GM23338 (cell line): Measurements from ENCODE around the gene CNTN1. TPM values are rescaled to one million over a fixed set of nuclear protein-coding genes. Genes with fewer than 3 reads are reported as not detected.

ENCODE experiments used
- ATAC-seq: fragments of 200-7000 bp; cut with Tn5 transposase; 3 replicates; pipeline ENCODE4 v1.9.1; 2020
- DNase-seq: peaks from one replicate; pipeline ENCODE4 v3.0.0-alpha.2; 2015; ENCODE audit warnings: low spot score
- H2AFZ ChIP-seq: fragments of 200-600 bp; sonication (generic); 2 replicates; pipeline ENCODE4 v1.8.0; 2016; ENCODE audit warnings: antibody characterized with exemption, mild to moderate bottlenecking, moderate library complexity
- H3F3A ChIP-seq: fragments of 200-600 bp; sonication (generic); replicated peaks from 2 replicates; pipeline ENCODE4 v1.8.0; 2017; ENCODE audit warnings: antibody characterized with exemption, mixed run types, low read depth
- H3K27ac ChIP-seq: fragments of 200-600 bp; sonication (generic); 2 replicates; pipeline ENCODE4 v1.6.1; 2016; ENCODE audit warnings: low read depth
- H3K27me3 ChIP-seq: fragments of 200-600 bp; sonication (generic); 2 replicates; pipeline ENCODE4 v1.8.0; 2016; ENCODE audit warnings: mild to moderate bottlenecking, mixed run types, moderate library complexity; ENCODE audit not compliant: insufficient read depth
- H3K36me3 ChIP-seq: fragments of 200-600 bp; sonication (generic); 2 replicates; pipeline ENCODE4 v1.8.0; 2016; ENCODE audit warnings: mild to moderate bottlenecking; ENCODE audit not compliant: insufficient read depth
- H3K4me1 ChIP-seq: fragments of 200-600 bp; sonication (generic); 2 replicates; pipeline ENCODE4 v1.8.0; 2016; ENCODE audit warnings: mild to moderate bottlenecking, moderate library complexity; ENCODE audit not compliant: insufficient read depth
- H3K4me2 ChIP-seq: fragments of 200-600 bp; sonication (generic); 2 replicates; pipeline ENCODE4 v1.7.1; 2017; ENCODE audit warnings: mixed run types
- H3K4me3 ChIP-seq: fragments of 200-600 bp; sonication (generic); 2 replicates; pipeline ENCODE4 v1.6.1; 2016; ENCODE audit warnings: mixed run types
- H3K79me2 ChIP-seq: fragments of 200-600 bp; sonication (generic); replicated peaks from 2 replicates; pipeline ENCODE4 v1.8.0; 2017; ENCODE audit warnings: mild to moderate bottlenecking; ENCODE audit not compliant: insufficient read depth
- H3K9me2 ChIP-seq: fragments of 200-600 bp; sonication (generic); 2 replicates; pipeline ENCODE4 v1.8.0; 2017; ENCODE audit not compliant: insufficient read depth
- H4K20me1 ChIP-seq: fragments of 200-600 bp; sonication (generic); replicated peaks from 2 replicates; pipeline ENCODE4 v1.8.0; 2017; ENCODE audit warnings: mild to moderate bottlenecking; ENCODE audit not compliant: insufficient read depth
- H3K27ac Mint-ChIP-seq: 2 replicates; pipeline ENCODE4 v1.8.0; 2020; ENCODE audit warnings: inconsistent platforms, mild to moderate bottlenecking, moderate library complexity, mixed read lengths
- H3K27me3 Mint-ChIP-seq: 3 replicates; pipeline ENCODE4 v1.8.0; 2022; ENCODE audit warnings: low read depth, mild to moderate bottlenecking, moderate library complexity, mixed read lengths, inconsistent platforms; ENCODE audit not compliant: insufficient read depth, poor library complexity
- H3K36me3 Mint-ChIP-seq: 3 replicates; pipeline ENCODE4 v1.8.0; 2021; ENCODE audit warnings: low read depth, mild to moderate bottlenecking, inconsistent platforms, moderate library complexity, mixed read lengths
- H3K4me1 Mint-ChIP-seq: 3 replicates; pipeline ENCODE4 v1.8.0; 2020; ENCODE audit warnings: mild to moderate bottlenecking, inconsistent platforms, mixed read lengths
- H3K4me3 Mint-ChIP-seq: 3 replicates; pipeline ENCODE4 v1.8.0; 2021; ENCODE audit warnings: moderate library complexity, mild to moderate bottlenecking, inconsistent platforms, mixed read lengths
- H3K9me3 Mint-ChIP-seq: 3 replicates; pipeline ENCODE4 v1.8.0; 2020; ENCODE audit warnings: moderate library complexity, mild to moderate bottlenecking, inconsistent platforms, mixed read lengths
- JUNB ChIP-seq: IDR thresholded peaks from one replicate; pipeline ENCODE4 v1.6.1; 2016; ENCODE audit warnings: antibody characterized with exemption; ENCODE audit not compliant: unreplicated experiment
- NANOG ChIP-seq: IDR thresholded peaks from 2 replicates; pipeline ENCODE4 v1.6.1; 2016; ENCODE audit warnings: antibody characterized with exemption, borderline replicate concordance
- POLR2AphosphoS5 ChIP-seq: IDR thresholded peaks from 2 replicates; pipeline ENCODE4 v1.6.1; 2016; ENCODE audit warnings: antibody characterized with exemption, low read depth
- STAT1 ChIP-seq: IDR thresholded peaks from one replicate; pipeline ENCODE4 v1.6.1; 2016; ENCODE audit warnings: antibody characterized with exemption; ENCODE audit not compliant: unreplicated experiment
- polyA plus RNA-seq: library from polyadenylated mRNA; unstranded; fragments of >200 nt; fragmentation: Nextera tagmentation; extraction: Ambion mirVana; gene quantifications from 2 replicates; pipeline ENCODE4 v1.2.1, GENCODE V29; 2016
- total RNA-seq: library from RNA; depleted of rRNA; stranded (reverse); fragments of >200 nt; shearing (Covaris generic); gene quantifications from 2 replicates; pipeline ENCODE4 v1.2.3, GENCODE V29; 2014
- TF ChIP-seq, protein P1 (sequence below): fragments of 250-450 bp; sonication (Bioruptor Pico); IDR thresholded peaks from 2 replicates; pipeline ENCODE4 v1.5.0; 2020; ENCODE audit warnings: mild to moderate bottlenecking, moderate library complexity

The CNTN1 gene
- total and polyA plus RNA-seq, 2 experiments from 2014 or later, result 5.0 to 27.0 TPM

DNA sequence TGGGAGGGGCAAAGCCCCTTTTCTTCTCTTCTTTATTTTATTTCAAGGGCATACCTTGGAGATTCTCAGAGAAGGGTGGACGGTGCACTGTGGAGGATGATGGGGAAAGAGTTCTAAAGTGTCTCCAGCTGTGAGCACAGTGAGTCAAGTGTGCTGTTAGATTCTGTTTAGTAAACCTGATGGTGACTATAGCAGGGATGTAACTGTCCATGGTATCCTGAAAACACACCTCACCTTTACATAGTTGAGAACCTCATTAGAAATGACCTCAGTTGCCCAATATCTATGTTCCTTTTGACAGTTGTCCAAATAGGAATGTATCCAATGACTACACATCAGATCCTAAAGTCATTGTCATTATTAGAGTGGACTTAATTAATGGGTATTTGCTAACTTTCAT is 38.0 kb downstream of the CNTN1 start (continued):
- TF ChIP-seq, protein P1, sequence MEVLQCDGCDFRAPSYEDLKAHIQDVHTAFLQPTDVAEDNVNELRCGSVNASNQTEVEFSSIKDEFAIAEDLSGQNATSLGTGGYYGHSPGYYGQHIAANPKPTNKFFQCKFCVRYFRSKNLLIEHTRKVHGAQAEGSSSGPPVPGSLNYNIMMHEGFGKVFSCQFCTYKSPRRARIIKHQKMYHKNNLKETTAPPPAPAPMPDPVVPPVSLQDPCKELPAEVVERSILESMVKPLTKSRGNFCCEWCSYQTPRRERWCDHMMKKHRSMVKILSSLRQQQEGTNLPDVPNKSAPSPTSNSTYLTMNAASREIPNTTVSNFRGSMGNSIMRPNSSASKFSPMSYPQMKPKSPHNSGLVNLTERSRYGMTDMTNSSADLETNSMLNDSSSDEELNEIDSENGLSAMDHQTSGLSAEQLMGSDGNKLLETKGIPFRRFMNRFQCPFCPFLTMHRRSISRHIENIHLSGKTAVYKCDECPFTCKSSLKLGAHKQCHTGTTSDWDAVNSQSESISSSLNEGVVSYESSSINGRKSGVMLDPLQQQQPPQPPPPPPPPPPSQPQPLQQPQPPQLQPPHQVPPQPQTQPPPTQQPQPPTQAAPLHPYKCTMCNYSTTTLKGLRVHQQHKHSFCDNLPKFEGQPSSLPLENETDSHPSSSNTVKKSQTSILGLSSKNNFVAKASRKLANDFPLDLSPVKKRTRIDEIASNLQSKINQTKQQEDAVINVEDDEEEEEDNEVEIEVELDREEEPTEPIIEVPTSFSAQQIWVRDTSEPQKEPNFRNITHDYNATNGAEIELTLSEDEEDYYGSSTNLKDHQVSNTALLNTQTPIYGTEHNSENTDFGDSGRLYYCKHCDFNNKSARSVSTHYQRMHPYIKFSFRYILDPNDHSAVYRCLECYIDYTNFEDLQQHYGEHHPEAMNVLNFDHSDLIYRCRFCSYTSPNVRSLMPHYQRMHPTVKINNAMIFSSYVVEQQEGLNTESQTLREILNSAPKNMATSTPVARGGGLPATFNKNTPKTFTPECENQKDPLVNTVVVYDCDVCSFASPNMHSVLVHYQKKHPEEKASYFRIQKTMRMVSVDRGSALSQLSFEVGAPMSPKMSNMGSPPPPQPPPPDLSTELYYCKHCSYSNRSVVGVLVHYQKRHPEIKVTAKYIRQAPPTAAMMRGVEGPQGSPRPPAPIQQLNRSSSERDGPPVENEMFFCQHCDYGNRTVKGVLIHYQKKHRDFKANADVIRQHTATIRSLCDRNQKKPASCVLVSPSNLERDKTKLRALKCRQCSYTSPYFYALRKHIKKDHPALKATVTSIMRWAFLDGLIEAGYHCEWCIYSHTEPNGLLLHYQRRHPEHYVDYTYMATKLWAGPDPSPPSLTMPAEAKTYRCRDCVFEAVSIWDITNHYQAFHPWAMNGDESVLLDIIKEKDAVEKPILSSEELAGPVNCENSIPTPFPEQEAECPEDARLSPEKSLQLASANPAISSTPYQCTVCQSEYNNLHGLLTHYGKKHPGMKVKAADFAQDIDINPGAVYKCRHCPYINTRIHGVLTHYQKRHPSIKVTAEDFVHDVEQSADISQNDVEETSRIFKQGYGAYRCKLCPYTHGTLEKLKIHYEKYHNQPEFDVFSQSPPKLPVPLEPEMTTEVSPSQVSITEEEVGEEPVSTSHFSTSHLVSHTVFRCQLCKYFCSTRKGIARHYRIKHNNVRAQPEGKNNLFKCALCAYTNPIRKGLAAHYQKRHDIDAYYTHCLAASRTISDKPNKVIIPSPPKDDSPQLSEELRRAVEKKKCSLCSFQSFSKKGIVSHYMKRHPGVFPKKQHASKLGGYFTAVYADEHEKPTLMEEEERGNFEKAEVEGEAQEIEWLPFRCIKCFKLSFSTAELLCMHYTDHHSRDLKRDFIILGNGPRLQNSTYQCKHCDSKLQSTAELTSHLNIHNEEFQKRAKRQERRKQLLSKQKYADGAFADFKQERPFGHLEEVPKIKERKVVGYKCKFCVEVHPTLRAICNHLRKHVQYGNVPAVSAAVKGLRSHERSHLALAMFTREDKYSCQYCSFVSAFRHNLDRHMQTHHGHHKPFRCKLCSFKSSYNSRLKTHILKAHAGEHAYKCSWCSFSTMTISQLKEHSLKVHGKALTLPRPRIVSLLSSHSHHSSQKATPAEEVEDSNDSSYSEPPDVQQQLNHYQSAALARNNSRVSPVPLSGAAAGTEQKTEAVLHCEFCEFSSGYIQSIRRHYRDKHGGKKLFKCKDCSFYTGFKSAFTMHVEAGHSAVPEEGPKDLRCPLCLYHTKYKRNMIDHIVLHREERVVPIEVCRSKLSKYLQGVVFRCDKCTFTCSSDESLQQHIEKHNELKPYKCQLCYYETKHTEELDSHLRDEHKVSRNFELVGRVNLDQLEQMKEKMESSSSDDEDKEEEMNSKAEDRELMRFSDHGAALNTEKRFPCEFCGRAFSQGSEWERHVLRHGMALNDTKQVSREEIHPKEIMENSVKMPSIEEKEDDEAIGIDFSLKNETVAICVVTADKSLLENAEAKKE, result no peak
- TF ChIP-seq POLR2AphosphoS5, result no peak

DNA sequence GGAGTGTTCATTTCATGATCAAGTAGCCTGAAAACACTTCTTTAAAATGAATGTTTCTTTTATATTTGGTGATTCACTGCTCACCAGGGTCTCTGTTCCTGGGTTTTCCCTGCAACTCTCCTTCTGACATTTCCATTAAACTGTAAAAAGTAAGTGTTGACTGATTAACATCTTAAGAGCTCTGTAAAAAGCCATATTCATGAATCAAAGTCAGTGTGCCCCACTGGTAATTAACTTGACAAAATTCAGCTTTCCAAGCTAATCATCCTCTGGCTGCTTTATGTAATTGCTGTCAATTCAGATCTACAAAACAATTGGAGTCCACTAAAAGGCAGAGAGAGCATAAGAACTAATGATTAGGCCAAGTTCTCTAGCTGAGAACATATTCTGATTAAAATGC is 41.6 kb downstream of the CNTN1 start:
- no peaks in the 10 kb centered on the region for H3K9me2 ChIP-seq
- H2AFZ ChIP-seq, result no peak overlapping the region
- no peaks in the 10 kb centered on the region for H3K36me3 ChIP-seq
- H3K4me1 ChIP-seq, result peaks cover 43% of the 10 kb centered on the region
- H3K4me3 Mint-ChIP-seq, result peak overlapping the region; percentile 36
- H3K79me2 ChIP-seq, result no peaks in the 10 kb centered on the region
- ATAC-seq (no peak; the same call in 2 of the 3 replicates), DNase-seq (no peak)
- no peak for TF ChIP-seq STAT1
- peak; percentile 65 for TF ChIP-seq NANOG
- H3K27ac ChIP-seq, result peak overlapping the region; percentile 34; the same call in 1 of the 2 replicates
- peaks cover 37% of the 10 kb centered on the region for H3K4me1 Mint-ChIP-seq
- no peaks in the 10 kb centered on the region for H3K27me3 ChIP-seq
- H3K9me3 Mint-ChIP-seq, result no peaks in the 10 kb centered on the region
- H3K4me2 ChIP-seq, result peak overlapping the region; percentile 59
- H3F3A ChIP-seq, result no peaks in the 10 kb centered on the region
- no peaks in the 10 kb centered on the region for H3K27me3 Mint-ChIP-seq
- H3K4me3 ChIP-seq, result peak overlapping the region; percentile 5
- H3K36me3 Mint-ChIP-seq, result no peaks in the 10 kb centered on the region
- H3K27ac Mint-ChIP-seq, result peak overlapping the region; percentile 92
- no peaks in the 10 kb centered on the region for H4K20me1 ChIP-seq

DNA sequence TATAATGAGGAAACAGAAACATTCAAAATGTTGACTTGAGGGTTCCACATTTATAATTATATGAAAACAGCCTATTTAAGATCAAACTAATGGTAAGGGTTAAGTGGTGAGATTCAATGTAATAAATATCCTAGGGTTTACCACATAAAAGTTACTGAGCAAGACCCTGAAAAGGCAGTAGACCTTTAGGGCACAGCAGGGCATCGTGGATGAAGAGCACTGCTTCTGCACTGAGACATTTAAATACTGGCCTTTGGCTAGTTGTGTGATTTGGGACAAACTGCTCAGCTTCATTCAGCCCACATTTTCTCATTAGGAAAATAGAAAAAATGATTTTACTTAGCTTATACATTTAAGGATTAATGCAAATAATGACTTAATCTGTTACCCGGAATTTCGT is 42.0 kb downstream of the CNTN1 start:
- ATAC-seq (peak; percentile 63), DNase-seq (no peak)
- Mint-ChIP-seq H3K4me1 (peaks cover 37% of the 10 kb centered on the region), H3K9me3 (no peaks in the 10 kb centered on the region), H3K36me3 (no peaks in the 10 kb centered on the region), H3K27ac (peak overlapping the region; percentile 92), H3K27me3 (no peaks in the 10 kb centered on the region), H3K4me3 (peak overlapping the region; percentile 36)
- Histone ChIP-seq H3K4me3 (peak overlapping the region; percentile 5; the same call in 1 of the 2 replicates), H2AFZ (no peak overlapping the region), H3K27ac (peak overlapping the region; percentile 34; the same call in 1 of the 2 replicates), H3F3A (no peaks in the 10 kb centered on the region), H3K27me3 (no peaks in the 10 kb centered on the region), H3K79me2 (no peaks in the 10 kb centered on the region), H3K36me3 (no peaks in the 10 kb centered on the region), H3K4me1 (peaks cover 43% of the 10 kb centered on the region), H4K20me1 (no peaks in the 10 kb centered on the region), H3K4me2 (peak overlapping the region; percentile 59), H3K9me2 (no peaks in the 10 kb centered on the region)
- TF ChIP-seq POLR2AphosphoS5 (no peak), NANOG (no peak), JUNB (no peak)
